HG02798 (cell line): ENCODE data around the gene IGIP.
A peak's percentile ranks its signal among the peaks of the same experiment; 100 is the strongest.

Source experiments
- ATAC-seq: cut with Tn5 transposase; IDR thresholded peaks from one replicate; pipeline ENCODE4 v1.9.1; 2021; ENCODE audit warnings: mild to moderate bottlenecking; ENCODE audit not compliant: unreplicated experiment, poor library complexity

The IGIP gene

DNA sequence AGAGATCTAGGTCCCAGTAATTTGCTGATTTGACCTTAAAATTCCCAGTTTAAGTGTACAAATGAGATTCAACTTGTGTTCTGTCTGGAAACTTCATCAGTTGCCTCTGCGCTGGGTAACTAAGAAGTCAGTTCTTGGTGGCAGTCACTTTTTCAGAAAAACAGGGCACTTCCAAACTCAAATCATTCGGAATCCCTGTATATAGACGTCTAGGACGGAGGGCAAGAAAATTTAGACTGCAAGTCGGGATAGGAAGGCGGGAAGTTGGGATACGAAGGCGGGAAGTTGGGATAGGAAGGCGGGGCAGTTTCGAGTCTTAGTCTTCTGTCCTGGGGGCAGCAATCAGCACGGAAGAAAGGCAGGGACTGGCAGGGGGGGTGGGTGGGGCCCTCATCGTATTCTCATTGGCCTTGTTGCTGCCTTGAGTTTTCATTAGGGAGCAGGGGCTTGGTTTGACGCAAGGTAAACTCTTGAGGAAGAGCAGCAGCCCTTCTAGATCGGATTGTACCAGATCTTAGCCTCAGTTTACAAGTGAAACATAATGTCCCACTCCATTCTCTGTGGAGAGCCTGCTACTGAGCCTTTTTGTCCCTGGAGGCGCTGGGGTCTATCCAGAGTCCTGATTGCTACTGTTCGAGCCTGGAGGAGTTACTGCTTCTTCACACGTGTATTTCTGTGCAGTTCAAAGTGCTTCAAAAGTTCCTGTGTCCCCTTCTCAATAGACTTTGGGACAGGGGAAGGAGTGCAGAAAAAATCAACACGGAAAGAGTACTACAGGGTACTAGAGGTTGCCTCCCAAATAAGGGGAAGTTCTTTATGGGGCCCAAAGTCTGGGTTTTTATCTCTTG, 14.5 kb upstream of the IGIP start:
- no peak for ATAC-seq

DNA sequence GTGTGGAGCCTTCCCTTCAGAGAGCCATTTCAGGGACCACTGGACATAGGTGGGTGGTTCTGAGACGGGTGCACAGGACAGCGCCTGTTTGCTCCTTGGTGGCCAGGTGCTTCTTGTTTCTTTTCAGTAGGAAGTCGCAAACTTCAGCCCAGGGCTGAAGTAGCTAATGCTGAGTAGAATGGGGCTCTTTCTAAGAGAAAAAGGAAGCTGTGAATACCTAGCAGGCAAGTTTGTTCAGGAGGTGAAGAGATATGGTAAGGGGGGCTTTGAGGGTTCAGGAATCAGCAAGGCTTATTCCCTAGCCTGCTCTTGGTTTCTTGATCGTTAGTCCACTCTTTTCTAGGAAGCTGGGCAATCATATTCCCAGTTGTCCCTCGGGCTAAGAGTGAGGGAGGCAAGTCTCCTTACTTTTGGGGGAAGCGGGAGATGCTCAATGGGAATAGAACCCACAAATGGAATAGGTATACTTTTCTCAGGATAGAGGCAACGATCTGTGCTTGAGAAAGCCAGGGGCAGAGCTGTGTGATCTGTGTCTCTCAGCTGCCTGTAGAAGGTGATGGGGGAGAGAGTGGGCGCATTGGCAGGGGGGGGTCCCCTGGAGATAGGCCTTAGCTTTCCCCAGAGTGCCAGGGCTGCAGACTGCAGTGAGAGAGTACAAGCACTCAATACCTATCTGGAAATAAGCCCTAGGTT, 13.7 kb upstream of the IGIP start:
- ATAC-seq, result no peak

DNA sequence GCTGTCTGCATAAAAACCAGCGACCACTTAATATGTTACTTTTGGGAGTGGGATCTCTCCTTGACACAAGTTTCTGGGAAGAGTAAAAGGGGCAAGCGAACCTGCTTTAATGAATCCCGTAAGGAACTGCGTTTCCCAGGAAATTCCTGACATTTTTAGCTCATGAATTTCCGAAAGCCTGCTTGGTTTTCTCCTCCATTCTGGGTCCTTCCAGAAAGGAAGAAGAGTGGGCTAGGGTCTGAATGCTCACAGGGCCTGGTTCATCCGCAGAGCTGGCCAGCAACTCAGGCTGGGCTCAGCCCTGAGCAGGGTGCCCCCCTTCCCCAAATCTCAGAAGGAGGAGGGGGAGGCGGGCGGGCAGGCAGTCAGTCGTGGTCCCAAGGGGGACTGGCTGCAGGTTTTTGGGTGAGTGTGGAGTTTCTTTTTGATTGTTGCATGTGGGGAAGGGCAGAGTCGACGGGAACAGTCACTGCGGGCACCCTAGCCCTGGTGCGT, 13.0 kb upstream of the IGIP start:
- ATAC-seq, result no peak

DNA sequence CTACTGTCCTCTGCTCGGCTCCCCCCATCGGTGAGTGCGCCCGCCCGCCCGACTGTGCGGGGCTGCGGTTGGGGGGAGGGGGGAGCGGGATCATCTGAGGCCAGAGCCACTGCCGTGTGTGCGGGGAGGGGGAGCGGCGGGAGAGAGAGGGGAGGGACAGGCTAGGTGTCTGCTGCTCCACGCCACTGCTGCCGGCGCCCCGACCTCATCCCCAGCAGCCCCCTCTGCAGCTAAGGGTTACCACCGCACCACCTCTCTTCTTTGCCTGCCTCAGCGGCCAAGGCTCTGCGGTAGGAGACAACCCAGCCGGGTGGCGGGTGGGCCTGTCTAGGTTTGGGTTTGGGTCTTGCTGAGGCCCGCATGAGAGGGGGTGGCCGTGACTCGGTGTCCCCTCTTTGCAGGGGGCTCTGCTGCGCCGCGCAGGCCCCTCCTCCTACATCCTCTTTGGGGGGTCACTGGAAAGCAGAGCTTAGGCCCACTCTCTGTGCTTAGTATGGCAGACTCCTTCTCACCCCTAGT, 12.5 kb upstream of the IGIP start:
- no peak for ATAC-seq

DNA sequence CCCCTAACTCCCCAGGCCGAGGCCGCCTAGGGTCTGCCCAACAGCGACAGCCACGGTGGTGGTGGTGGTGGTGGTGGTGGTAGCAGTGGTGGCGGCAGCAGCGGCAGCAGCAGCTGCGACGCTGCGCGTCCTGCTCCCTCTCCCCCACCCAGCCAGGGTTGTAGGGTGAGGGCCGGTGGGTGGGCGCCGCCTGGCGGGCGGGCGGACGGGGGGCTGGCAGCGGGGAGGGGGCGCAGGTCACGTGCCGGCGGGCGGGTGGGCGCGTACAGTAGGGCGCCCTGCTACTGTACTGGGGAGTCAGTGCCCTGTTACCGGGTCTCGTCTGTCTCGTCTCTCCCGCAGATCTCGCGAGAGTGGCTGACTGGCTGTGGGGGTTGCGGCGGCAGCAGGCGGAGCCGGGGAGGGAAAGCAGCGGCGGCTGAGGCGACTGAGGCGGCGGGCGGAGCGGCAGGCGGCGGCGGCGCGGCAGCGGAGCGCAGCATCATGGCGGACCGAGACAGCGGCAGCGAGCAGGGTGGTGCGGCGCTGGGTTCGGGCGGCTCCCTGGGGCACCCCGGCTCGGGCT, 12.0 kb upstream of the IGIP start, which contains the start of gene PURA:
TSS of gene PURA (plus strand) at position 411 of the 565 bp plus-strand sequence. CDS start at position 484, 73 bp downstream.
- peak; percentile 91 for ATAC-seq

DNA sequence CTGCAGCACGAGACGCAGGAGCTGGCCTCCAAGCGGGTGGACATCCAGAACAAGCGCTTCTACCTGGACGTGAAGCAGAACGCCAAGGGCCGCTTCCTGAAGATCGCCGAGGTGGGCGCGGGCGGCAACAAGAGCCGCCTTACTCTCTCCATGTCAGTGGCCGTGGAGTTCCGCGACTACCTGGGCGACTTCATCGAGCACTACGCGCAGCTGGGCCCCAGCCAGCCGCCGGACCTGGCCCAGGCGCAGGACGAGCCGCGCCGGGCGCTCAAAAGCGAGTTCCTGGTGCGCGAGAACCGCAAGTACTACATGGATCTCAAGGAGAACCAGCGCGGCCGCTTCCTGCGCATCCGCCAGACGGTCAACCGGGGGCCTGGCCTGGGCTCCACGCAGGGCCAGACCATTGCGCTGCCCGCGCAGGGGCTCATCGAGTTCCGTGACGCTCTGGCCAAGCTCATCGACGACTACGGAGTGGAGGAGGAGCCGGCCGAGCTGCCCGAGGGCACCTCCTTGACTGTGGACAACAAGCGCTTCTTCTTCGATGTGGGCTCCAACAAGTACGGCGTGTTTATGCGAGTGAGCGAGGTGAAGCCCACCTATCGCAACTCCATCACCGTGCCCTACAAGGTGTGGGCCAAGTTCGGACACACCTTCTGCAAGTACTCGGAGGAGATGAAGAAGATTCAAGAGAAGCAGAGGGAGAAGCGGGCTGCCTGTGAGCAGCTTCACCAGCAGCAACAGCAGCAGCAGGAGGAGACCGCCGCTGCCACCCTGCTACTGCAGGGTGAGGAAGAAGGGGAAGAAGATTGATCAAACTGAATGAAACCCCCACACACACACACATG, 11.2 kb upstream of the IGIP start:
- peak; percentile 32 for ATAC-seq

DNA sequence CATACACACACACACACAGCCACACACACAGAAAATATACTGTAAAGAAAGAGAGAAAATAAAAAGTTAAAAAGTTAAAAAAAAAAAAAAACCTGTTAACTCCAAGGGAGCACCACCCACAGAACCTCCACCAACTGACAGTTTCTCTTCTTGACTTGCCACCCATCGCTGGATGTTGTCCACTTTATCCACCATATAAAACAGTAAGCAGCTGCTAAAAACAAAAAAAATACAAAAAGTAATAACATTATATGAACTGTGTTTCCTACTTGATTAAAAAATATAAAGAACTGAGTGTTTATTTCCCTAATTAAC, 10.6 kb upstream of the IGIP start:
- no peak for ATAC-seq

DNA sequence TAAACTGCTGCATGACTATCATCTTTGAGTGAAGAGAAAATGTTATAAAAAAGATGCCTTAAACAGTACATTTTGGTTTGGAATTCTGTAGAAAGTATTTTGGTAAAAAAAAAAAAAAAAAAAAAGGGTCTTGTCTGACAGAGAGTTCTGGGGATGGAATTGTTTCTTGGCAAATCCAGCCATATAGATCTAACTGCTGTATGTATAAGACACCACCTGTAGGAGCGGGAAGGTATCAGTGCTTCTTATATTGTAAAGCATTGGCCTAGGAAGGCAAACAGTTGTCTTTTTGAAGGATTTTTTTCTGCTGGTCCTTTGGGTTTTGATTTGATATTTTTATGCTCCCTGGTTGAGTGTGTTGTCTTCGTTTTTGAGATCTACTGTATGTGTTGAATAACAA, 9.0 kb upstream of the IGIP start:
- ATAC-seq, result no peak

DNA sequence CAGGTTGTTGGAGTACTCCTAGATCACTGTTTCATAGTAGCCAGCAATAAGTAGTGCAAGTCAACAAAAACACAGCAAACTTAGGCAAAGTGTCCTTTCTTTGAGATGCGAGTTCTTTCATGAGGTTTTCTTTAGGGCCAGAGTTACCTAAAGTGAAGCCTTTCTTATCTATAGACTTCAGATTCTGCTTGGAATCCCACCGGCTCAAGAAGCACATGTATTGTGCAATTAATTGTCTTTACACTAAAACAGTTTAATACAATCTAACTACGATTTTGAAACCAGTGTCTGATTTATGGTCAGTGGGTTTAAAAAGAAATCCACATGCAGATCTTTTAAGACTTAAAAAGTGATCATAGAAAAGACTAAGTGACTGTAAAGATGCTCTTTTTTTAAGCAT, 8.2 kb upstream of the IGIP start:
- ATAC-seq, result no peak

DNA sequence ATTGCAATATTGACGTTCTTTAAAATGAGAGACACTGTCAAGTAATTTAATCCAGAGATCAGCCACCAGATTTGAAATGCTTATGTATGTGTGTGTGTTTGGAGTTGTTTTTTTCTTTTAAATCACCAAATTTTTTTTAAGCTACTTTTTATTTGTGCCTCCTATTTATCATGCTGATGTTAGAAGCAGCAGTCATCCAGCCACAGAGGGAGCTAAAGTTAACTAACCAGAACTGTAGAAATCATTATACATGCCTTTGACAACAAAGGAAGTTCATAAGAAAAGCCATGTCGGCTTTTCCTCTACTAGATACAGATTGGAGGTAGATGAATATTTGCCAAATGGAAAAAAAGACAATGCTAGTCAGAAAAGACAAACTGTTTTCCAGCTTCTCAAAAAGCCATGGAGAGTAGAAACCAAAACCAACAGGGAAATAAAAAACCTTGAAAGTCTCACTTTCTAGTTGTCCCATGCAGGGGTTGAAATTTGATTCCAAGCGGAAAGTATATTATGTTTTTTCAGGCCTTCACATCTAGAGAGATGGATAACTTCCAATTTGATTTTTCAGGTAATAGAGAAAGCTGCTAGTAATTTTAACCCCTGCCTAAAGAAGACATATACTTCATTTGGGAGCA, 7.3 kb upstream of the IGIP start:
- no peak for ATAC-seq

DNA sequence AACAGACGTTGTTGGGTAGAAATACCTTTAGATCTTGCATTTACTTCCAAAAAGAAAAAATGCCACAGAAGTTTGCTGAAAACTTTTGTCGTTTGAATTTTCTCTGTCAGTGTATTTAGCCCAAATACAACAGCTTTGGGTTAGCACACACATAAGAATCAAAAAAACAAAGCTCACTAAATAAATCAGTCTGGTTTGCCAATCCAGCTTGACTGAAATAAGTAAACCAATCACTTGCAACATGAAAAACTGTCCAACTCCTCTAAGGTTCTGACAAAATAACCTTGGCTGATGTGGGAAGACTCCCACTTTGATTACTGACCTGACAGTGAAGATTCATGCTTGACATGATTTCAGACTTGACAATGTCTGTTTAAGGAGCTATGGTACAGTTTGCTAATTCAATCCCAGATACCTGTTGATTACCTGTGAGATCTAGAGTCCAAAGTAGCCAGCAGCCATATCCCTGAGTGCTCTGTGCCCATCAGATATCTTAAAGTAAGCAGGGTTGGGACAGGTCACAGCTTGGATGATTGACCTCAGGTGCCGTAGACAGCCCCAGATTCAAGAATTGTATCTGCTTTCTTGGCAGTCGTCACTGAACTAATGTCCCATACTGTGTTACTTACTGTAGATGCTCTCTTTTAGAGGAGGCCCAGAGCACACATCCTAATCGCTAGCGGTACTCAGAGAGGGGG, 727 bp downstream of the IGIP start:
- no peak for ATAC-seq

DNA sequence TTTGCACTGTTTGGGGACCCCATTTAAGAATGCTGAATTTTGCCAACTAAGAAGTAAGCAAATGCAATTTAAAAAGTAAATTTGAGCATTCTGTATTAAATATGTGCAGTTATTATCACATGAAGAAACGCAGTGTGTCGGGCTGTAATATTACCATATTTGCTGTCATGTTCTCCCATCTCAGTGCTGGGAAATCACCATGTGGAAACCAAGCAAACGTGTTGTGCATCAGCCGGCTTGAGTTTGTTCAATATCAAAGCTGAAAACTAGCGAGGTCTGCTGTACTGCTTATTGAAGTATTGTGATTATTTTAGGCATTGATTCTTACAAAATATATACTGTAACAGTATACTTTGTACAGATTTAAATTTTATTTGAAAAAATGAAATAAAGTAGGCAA, 2.6 kb downstream of the IGIP start:
- ATAC-seq, result no peak

DNA sequence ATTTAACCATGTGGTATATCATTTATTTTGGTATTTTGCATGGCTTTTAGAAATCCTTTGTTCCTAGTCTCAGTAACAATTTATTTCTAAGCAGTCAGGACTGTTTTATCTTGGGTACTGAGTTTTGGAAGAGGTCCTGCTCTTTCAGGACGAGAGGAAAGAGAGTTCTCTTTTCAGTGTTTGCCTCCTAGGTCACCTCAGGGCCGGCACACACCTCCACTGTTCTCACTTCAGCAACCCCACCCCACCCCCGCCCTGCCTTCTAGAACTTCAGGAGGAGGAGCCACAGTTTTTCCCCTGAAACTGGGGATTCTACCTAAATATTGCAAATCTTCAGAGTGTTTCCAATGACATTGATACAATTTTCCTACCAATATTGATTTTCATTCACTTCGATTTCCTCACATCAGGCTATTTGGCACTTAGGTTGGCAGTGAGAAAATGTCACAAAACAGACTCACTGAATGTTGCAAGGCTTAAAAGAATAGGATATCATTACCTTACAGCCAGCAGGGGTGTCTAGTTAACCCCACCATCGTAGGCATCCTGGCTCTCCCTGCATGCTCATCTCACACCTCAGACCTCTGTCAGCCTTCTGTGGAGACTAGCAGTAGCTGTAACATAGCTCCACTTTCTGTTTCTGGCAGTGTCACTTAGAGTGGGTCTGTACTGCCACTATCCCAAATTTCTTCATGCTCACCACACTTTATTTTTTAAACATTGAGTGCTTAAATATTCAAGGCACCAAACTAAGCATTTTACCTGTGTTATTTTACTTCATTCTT, 5.4 kb downstream of the IGIP start:
- no peak for ATAC-seq

DNA sequence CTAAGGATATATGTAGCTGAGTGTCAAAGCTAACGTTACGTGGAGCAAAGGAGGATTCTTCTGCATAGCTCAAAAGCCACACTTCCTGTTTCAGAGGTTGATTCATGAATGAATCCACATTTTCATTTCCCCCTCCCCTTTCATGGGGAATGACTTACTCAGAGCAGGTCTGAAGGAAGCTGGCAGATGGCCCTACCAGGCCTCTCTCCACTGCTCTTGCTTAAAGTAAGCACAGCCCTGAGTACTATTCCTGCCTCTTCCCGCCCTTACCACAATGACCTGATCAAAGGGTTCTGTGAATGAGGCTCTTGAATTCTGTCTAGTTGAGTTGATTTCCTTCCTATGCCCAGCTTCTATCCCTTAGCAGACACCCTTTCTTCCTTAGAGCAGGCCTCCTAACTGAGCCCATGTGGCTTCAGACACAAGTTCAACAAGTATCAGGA, 6.3 kb downstream of the IGIP start:
- no peak for ATAC-seq

DNA sequence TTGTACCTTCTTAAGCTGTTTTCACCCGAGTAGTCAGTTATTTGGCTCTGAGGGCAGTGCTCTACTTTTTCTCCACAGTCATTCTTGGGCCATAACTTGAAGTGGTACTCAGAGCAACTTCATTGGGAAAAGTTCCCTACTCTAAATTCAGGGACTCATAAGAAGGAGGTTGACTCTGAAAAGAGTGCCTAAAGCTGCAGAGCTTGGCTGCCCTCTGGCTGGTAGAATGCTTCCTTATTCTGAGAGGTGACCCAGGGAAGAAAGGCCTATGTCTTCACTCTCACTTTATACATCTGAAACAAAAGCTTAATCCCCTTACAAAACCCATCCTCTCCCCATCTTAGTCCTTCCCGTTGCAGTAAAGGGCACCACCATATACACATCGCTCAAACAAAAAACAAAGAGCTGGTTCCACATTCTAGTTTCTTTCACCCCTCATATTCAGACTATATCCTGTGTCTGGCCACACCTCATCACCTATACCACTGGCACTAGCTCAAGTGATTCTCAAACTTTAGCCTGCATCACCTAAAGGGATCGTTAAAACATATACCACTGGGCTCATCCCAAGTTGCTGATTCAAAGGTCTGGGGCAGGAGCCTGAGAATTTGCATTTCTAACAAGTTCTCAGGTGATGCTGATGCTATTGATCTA, 7.9 kb downstream of the IGIP start:
- ATAC-seq, result no peak

DNA sequence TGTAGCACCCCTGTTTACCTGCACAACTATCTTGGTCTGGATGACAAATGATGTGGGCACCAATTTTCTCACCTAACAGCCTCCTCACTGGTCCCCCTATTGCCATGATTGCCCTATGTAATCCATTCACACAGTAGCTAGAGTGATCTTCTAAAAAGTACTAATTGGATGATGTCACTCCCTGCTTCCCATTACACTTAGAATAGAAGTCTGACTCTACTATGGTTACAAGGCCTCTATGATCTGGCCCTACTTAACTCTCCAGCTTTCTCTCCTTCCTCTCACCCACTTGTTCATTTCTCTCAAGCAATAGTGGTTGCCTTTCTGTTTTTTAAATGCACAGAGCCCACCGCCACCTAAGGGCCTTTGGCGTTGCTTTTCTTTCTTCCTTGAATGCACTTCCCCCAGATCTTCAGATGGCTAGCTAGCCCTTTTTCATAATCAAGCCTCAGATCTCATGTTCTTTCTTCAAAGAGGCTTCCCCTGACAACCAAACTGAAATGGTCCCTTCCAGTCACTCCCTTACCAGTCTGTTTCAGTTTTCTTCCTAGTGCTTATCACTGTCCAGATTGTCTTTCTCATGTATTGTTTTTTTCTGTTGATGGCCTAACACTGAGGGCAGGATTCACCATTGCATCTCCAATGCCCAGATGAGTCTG, 8.7 kb downstream of the IGIP start:
- no peak for ATAC-seq

DNA sequence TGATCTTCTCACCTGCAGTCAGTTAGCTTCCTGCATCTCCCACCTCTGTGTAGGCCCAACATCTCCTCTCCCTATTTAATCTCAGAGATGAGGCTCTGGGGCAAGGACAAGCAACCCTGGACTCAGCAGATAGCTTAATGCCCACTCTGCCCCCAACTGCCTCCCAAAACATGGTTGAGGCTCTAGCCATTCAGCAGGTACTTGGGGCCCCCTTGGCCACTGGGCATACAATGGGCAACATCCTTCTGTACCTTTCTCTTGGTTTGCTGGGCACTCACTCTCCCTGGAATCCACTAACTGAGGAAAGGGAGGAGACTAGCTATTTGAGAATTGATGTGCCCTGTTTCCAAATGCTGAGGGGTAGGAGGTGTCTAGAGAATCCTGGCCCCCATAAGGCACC, 9.4 kb downstream of the IGIP start:
- no peak for ATAC-seq
